ENCODE data around the gene MINDY4.

The MINDY4 gene

DNA sequence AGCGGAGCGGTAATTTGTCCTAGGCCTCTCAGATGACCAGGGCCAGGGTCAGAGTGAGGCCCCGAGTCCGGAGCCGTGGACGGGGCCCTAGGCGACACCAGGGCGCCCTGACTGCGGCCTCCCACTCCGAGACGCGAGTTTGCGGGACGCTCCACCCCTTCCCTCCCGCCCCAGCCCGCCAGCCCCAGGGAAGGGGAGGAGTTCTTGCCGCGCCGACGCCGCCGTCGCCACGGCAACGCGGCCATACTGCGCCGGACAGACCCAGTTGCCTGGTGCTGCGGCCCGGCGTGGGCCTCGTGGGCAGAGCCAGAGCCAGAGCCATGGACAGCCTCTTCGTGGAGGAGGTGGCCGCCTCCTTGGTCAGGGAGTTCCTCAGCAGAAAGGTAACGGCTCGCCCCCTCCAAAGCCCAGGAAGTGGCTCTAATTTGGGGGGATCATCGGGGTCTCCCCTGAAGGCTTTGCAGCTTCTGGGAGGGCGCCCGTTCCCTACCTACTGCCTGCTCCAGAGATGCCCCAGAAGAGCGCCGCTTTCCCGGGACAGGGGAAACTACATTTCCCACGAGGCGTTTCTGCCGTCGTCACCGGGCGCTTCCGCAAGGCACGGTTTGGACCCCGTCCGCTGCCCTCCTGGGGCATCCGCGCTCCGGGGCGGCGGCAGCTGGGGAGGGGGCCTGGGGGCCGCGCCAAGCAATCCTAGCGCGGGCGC, at the start of gene MINDY4:
MINDY4 (plus strand) TSS at position 244 of the 706 bp plus-strand sequence; CDS start at position 321, 77 bp downstream.
- DNase-seq = peak; percentile 62

DNA sequence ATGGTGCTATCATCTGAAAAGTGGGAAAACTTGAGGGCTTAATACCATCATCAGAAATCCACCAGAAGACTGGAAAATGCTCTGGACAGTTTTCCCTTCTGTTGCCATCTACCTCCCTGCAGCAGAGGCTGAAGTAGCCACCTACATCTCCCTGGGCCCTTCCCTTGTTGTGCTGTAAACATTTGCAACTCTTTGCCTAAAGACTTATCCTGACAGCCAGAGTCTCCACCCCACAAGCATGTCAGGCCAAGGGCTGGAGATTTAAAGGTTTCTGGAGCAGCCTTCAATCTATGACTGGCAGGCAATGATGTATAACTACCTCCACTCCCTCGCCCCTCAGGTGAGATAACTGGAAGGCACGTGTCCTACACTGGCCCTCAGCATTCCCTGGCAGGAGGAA, 49.0 kb upstream of the MINDY4 start:
- DNase-seq = no peak

DNA sequence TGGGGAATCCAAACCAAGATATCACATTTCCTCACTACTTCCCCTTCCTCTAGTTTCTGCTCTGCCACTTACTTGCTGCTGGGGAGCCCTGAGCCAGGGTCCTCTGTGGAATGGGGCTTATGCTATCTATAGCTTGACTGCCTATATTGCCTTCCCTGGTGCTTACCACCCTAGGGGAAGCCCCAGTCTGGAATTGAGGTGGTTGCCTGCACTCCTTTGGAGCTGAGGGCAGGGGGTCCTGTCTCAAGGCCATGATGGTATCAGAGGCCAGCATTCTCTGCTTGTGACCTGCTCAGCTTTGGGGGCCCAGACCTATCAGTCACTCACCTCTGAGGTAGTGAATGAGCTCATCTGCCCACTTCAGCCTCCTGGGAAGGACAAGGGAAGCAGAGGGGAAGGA, 48.5 kb upstream of the MINDY4 start:
- DNase-seq = no peak

DNA sequence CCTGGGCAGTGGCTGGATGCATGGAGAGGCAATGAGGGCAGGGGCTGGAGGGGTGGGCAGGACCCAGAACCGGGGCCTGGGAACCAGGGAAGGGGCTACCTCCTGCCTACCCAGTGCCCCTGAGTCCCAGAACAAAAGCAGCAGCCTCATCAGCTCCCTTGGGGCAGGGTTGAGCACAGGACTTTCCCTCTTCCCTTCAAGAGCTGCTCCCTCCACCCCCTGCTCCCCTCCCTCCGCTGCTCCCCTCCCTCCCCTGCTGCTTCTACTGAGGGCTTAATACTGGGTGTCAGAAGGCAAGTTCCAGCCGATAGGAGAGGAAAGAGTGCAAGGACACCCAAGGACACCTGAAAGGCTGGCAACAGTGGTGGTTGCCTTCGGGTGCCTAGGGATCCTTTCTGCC, 47.4 kb upstream of the MINDY4 start:
- no peak for DNase-seq

DNA sequence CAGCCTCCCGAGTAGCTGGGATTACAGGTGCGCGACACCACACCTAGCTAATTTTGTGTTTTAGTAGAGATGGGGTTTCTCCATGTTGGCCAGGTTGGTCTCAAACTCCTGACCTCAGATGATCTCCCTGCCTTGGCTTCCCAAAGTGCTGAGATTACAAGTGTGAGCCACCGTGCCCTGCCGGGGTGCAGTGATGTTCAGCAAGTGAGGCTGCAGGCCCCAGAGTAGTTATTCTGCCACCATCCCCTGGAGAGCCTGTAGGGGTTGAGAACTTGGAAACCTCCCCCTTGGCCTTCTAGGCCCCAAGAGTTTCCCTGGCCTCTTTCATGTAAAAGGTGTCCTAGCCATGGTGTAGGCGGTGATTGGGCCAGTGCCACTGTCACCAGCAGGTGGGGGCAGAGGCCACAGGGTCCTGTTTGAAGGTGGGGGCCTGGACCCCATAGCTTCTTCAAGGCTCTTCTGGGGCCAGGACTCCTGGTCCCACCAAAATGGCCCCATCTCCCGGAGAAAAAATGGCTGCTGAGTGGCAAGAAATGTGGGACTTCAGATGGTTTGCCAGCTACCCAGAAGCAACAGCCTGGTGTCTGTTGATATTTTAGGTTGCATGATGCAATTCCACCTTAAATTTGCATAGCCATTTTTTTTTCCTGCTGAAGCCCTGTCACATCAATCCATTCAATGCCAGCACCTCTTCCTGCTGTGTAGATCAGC, 44.8 kb upstream of the MINDY4 start:
- no peak for DNase-seq

- DNase-seq = no peak
These were observed 43.9 kb upstream of the MINDY4 start for GRCh38 chr7:30727061-30727945.

GRCh38 chr7:30728591-30729100, 42.6 kb upstream of the MINDY4 start:
- DNase-seq = no peak

GRCh38 chr7:30729642-30730041, 41.6 kb upstream of the MINDY4 start:
- DNase-seq = no peak

- DNase-seq = no peak
These were observed 41.1 kb upstream of the MINDY4 start for GRCh38 chr7:30730097-30730496.

- DNase-seq = no peak
These were observed 40.2 kb upstream of the MINDY4 start for GRCh38 chr7:30730996-30731395.

GRCh38 chr7:30731581-30731980, 39.6 kb upstream of the MINDY4 start:
- DNase-seq = no peak

DNA sequence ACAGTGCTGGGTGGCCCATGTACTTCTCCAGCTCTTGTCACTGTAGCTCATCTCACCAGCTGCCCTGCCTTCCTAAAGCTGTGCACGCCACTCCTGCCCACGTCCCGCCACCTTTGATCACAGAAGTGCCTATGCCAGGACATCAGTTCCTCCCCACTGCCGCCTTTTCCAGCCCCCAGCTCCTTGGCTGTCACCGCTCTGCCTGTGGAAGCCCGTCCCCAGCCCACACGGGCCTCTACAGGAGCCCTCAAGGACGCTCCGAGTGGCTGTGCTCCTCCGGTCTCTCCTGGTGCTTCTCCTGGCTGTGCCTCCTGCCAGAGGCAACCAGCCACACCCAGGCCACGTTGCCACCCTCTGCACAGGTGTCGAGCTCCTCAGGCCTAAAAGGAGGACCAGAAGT, 38.6 kb upstream of the MINDY4 start:
- no peak for DNase-seq

DNA sequence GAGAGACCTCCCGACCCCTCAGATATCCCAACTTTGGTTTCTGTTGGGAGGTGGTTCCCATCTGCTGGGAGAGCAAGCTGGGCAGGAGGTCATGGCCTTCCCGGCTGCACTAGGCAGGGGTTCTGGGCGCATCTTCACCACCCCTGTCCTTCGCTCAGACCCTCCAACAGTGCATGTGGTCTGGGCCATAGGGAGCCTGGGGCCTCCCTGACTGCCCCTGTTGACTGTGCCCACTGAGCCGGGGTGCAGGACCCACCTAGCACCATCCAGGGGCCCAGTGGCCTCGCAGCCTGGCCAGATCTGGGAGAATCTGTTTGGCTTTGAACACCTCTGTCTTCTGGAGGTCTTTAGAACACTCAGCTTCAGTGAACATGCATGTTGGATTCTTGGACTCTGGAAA, 38.0 kb upstream of the MINDY4 start:
- no peak for DNase-seq

GRCh38 chr7:30733691-30734090, 37.5 kb upstream of the MINDY4 start:
- no peak for DNase-seq

DNA sequence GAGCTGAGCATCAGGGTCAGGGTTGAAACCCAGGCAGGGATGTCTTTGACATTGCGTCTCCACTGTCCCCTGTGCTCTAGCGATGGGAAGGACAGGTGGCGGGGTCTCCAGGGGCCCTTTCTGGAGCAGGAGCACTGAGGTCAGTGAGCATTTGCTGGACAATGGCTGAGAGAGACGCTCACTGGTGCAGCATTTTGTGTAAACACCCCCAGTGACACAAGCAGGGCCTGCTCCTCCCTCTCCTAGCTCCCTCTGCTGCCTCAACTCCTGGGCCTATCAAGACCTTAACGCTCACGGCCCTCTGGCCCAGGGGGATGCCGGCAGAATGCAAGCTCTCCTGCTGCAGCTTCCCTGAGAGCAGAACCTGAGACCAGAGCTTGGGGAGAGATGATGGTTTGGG, 36.7 kb upstream of the MINDY4 start:
- no peak for DNase-seq

- no peak for DNase-seq
These were observed 35.6 kb upstream of the MINDY4 start for GRCh38 chr7:30735631-30736030.

DNA sequence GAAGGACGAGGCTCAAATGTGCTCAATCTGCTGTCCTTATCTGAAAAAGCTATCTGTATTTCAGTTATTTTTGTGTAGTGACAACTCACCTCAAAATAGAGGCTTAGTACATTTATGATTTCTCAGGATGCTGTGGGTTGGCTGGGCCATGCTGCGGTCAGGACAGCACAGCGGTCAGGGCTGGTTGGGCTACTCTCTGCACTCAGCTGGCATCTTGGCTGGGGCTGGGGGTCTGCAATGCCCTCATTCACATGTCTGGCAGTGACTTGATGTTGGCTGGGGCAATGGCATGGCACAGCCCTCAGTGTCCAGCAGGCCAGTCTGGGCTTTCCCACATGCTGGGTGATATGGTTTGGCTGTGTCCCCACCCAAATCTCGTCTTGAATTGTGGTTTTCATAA, 34.9 kb upstream of the MINDY4 start:
- DNase-seq = no peak

DNA sequence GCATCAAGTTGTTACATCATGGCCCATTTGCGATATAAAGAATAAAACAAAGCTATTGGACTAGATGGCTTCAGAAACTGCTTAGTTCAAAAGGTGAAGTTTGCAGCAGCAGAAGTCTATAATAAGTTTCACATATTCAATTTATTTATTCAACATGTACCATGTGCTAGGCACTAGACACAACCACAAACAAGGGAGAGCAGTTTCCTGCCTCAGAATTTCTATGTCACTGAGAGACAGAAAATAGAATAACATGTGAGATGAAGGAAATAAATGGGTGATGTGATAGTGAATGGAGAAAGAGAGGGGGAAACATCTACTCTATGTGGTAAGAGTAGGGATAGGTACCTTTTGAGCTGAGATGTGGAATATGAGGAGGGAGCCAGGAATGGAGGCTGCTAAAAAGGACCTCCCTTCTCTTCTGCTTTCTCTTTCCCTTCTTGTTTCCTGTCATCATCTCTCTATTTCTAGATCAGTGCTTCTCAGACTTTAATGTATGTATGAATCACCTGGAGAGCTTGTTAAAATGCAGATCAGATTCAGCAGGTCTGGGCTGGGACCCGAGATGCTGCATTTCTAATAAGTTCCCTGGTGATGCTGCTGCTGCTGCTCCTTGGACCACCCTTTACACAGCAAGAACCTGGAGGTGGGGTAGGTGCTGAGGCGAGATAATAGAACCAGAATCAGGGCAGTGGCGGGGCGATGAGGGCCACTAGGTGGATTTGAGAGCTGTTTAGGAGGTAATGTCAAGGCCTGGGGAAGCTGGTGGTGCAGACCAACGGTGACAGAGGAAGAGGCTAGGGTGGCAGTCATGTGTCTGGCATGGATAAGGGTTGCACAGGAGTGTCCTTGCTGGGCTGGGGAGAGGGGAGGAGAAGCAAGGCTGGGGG, 32.9 kb upstream of the MINDY4 start:
- DNase-seq = no peak

DNA sequence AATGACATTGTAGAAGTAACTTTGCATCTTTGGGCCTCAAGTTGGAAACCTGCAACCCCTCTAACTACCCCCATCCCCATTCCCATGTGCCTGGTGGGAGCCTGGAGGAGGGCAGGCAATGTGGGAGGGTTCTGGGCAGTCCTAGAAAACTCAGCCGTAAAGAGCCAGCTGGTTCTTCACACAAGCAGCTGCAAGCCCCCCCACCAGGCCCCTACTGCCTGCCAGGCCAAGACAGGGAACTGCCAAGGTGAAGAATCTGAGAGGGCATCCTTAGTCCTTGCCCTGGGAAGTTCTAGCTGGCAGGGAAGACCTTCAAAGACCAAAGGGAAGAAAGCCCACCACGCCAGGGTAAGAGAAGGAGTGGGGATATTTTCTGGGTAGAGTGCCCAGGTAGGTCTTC, 31.5 kb upstream of the MINDY4 start:
- DNase-seq = no peak

DNA sequence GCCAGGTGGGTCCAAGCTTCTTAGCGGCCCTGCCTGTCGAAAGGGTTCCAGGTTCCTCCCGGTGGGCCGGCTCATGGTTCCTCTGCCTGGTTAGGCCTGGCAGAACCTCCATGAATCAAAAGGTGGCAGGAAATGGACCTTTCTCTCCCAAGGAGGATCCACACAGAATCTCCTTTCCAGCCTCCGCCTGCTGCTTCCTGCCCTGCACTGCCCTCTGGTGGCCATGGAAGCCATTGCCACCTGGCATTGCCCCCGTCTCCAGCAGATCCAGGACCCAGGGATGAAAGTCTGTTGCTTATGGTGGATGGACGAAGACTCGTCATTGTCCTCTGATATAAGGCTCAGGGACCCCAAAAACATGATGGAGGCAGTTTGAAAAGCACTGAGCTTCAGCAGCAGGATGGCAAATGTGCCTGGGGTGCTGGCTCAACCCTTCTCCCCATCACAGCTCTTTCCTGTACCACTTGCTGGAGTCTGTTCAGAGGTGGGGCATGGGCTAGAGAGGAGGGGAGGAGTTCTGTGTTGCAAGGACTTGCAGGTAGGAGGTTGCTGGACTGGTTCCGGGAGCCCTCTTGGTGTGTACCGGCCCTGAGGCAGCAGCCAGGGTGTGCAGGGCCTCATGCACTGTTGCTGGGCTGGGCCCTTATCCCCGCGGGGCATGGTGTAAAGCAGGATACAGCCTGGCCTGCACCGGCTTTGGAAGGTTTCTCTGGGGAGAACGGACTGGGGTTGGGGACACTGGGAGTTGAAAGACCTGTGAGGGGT, 30.6 kb upstream of the MINDY4 start:
- DNase-seq = peak; percentile 76

DNA sequence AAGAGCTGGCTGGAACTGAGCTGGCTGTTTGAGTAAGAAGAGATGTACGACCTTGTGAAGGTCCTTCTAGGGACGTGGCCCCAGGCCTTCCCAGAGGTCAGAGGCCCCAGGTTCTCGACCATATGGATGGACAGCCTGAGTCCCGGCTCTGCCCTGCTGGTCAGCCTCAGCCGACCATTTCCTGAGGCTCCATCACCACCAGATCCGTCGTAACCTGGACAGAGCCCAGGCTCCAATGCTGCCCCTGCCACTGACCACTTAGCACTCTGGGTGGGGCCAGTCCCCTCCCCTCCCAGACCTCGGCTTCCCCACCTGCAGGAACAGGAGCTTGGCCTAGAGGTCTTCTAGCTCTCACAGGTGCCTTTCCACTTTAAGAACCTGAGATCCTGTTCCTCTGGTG, 29.9 kb upstream of the MINDY4 start:
- no peak for DNase-seq

Data from activated CD8-positive, alpha-beta memory T cell treated with anti-CD3 and anti-CD28 coated beads, Interleukin-2, amount 50 U/mL, for 4 hours (primary cell).